WERI-Rb-1 (cell line): ENCODE measurements around the gene CDON.
"Not testable (repeated sequence)": the region's sequence is repeated elsewhere in the genome, so short reads cannot be mapped to it uniquely, and the experiment has no call there.

Experiments
- DNase-seq: peaks from one replicate; pipeline ENCODE4 v3.0.0-alpha.2; 2020
- H3K27ac ChIP-seq: fragments of 250-450 bp; sonication (Bioruptor Pico); 2 replicates; pipeline ENCODE4 v1.5.1; 2020; ENCODE audit warnings: mild to moderate bottlenecking, moderate library complexity
- H3K27me3 ChIP-seq: fragments of 250-450 bp; sonication (Bioruptor Pico); 2 replicates; pipeline ENCODE4 v1.5.1; 2021; ENCODE audit warnings: mild to moderate bottlenecking, low read depth, moderate library complexity; ENCODE audit not compliant: insufficient read depth, severe bottlenecking
- H3K36me3 ChIP-seq: fragments of 250-450 bp; sonication (Bioruptor Pico); 2 replicates; pipeline ENCODE4 v1.5.1; 2020; ENCODE audit warnings: mild to moderate bottlenecking, moderate library complexity
- H3K4me3 ChIP-seq: 2 replicates; pipeline ENCODE4 v1.5.1; 2011; ENCODE audit warnings: low read depth, mild to moderate bottlenecking, control low read depth, low read length
- H3K9me3 ChIP-seq: fragments of 250-450 bp; sonication (Bioruptor Pico); 2 replicates; pipeline ENCODE4 v1.5.1; 2021; ENCODE audit warnings: mild to moderate bottlenecking, moderate library complexity; ENCODE audit not compliant: severe bottlenecking
- CTCF ChIP-seq: IDR thresholded peaks from 2 replicates; pipeline ENCODE4 v1.5.1; 2011; ENCODE audit warnings: low read depth, mild to moderate bottlenecking, control low read depth, inconsistent platforms, low read length

The CDON gene

GRCh38 chr11:125995313-125995712, 67.4 kb downstream of the CDON start:
- H3K27ac ChIP-seq = no peak overlapping the region
- no peaks in the 10 kb centered on the region for H3K9me3 ChIP-seq
- no peaks in the 10 kb centered on the region for H3K27me3 ChIP-seq
- DNase-seq = no peak
- H3K4me3 ChIP-seq = no peak overlapping the region
- H3K36me3 ChIP-seq = peaks cover 37% of the 10 kb centered on the region
- no peak for TF ChIP-seq CTCF

- Histone ChIP-seq H3K4me3 (no peak overlapping the region), H3K9me3 (no peaks in the 10 kb centered on the region), H3K27me3 (no peaks in the 10 kb centered on the region), H3K36me3 (peaks cover 39% of the 10 kb centered on the region), H3K27ac (no peak overlapping the region)
- no peak for DNase-seq
- no peak for TF ChIP-seq CTCF
Measured at GRCh38 chr11:125994509-125994908, 68.2 kb downstream of the CDON start.

- no peak for TF ChIP-seq CTCF
- H3K27me3 ChIP-seq = no peaks in the 10 kb centered on the region
- peaks cover 49% of the 10 kb centered on the region for H3K36me3 ChIP-seq
- H3K9me3 ChIP-seq = no peaks in the 10 kb centered on the region
- DNase-seq = no peak
- no peak overlapping the region for H3K27ac ChIP-seq
- H3K4me3 ChIP-seq = no peak overlapping the region
Measured at GRCh38 chr11:125992893-125993292, 69.8 kb downstream of the CDON start.

- no peak for DNase-seq
- peaks cover 36% of the 10 kb centered on the region for H3K36me3 ChIP-seq
- no peak overlapping the region for H3K4me3 ChIP-seq
- TF ChIP-seq CTCF = no peak
- H3K27ac ChIP-seq = no peak overlapping the region
- peaks cover 4% of the 10 kb centered on the region for H3K9me3 ChIP-seq
- H3K27me3 ChIP-seq = no peaks in the 10 kb centered on the region
Measured at GRCh38 chr11:125990244-125990643, 72.4 kb downstream of the CDON start.

GRCh38 chr11:125987066-125987641, 75.5 kb downstream of the CDON start:
- no peak for DNase-seq
- Histone ChIP-seq H3K9me3 (peaks cover 4% of the 10 kb centered on the region), H3K36me3 (peaks cover 22% of the 10 kb centered on the region), H3K27ac (no peak overlapping the region), H3K4me3 (no peak overlapping the region), H3K27me3 (no peaks in the 10 kb centered on the region)
- no peak for TF ChIP-seq CTCF

GRCh38 chr11:125985956-125986355, 76.7 kb downstream of the CDON start:
- peaks cover 27% of the 10 kb centered on the region for H3K36me3 ChIP-seq
- not testable (repeated sequence) for H3K27ac ChIP-seq, H3K9me3 ChIP-seq, H3K4me3 ChIP-seq, DNase-seq, H3K27me3 ChIP-seq
